Cerebellar cortex (tissue), 1 donor: ENCODE results near the gene NEK7.

Experiments
- DNase-seq: peaks from one replicate; pipeline ENCODE4 v3.0.0-alpha.2; 2015; ENCODE audit warnings: low spot score

NEK7 gene

DNA sequence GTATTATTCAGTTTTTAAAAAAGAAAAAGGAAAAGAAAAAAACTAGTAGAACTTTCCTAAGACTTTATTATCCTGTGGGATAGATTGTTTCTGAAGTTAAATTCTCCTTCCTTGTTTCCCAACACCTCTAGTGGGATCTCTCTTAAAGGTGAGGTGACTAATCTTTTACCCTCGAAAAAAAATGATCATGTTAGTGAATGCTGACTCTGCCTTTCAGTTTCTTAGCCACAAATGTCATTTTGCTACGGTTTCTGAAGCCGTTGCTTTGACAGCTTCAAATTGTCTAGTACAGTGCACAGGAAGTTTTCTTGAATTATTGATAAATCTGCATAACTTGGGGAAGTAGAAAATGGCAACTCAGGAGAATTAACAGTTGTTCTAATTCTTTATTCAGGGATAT is 13.0 kb upstream of the NEK7 start:
- no peak for DNase-seq

DNA sequence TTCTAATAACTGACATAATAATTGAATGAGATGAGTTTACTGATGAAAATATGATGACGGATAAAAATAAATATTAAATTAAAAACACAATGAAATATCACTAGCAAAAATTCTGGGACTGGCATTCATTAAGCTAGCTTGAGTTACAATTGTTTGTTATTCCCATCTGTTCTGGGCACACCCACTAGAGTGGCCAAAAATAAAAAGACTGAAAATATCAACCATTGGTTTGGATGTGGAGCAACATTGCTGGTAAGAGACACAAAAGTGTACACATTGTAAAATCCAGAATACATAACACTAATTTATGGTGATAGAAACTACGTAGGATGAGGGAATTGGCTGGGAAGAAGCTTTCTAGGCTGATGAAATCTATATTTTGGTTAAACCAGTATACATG is 9.6 kb upstream of the NEK7 start:
- no peak for DNase-seq

DNA sequence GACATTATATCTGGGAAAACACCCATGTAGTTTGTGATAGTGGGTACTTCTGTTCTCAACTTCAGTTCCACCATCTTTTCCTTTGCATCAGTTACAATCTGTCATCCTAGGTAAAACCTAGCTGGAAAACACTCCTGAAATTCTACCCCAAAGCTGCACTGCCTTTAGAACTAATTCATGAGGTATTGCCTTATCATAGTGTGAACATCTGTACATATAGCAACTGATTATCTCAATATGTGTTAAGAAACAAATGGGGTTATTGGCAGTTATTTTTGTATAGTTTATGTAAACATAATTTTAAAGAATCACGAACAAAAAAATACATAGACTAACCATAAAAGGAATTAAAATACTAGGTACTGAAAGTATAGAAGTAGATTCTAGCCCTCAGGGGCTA is 6.4 kb upstream of the NEK7 start:
- no peak for DNase-seq

DNA sequence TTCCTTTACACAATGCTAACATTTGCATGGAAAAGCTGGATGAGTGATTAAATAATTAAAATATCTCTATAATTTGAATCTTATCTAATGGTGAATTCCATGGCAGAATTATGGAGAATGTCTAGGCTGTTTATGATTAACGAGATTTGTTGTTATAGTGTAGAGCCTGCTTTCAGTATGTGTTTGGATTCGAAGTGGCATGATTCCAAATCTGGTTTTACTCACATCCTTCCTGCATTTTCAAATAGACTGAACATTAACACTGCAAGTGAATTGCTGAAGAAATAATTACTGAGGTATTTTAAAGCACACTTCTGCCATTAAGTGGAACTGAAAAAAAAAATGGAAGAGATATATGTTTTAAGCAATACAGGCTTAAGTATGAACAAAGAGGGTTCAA is 5.1 kb upstream of the NEK7 start:
- DNase-seq, result no peak

DNA sequence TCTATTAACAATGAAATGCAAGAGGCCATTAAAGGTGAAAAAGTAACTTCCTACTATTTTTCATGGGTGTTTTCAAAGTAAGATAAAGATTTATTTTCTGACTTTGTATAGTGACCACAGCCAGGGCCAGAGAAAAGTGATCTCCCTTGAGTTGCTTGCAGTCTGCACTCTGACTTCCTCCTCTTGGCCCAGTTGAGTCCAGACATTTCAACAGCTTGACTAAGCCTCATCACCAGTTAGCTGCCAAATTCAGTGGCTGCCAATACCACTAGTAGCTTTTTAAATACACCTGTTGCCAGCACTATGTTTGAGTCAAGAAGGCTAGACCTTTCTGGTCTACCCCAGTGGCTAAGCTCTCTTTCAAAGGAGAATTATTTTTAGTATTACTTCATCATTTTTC is 3.7 kb upstream of the NEK7 start:
- no peak for DNase-seq

DNA sequence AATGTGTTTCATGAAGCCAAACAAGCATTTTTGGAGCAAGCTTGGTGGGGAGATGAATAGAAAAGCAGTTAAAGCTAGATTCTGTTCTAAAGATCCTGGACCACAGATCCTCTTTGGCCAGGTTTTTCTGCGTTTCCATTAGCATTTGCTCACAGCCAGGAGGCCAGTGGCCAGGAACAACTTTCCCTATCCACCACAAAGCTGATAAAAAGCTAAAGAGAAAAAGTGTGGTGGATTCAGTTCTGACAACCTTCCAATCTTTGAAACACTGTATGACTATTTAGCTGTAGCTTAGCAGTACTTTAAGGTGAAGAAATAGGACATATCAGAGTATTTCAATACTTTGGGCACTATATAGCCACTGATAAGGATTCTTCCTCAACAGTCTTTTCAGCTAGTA is 3.0 kb upstream of the NEK7 start:
- DNase-seq, result no peak

DNA sequence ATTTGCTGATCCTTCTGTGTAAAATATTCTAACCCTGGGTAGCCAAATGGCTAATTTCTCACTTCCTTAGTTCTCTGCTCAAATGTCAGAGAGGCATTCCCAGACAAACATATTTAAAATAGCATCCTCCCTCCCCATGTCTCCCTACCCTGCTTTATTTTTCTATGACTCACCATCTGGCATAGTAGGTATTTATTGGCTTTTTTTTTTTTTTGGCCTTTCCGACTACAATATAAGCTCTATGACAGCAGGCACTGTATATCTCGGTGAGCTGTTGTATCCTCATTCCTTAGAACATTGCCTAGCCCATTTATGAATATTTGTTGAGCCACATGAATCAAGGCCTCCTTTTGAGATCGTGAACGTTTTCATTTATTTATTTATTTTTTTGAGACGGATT is 1.5 kb upstream of the NEK7 start:
- DNase-seq, result no peak

DNA sequence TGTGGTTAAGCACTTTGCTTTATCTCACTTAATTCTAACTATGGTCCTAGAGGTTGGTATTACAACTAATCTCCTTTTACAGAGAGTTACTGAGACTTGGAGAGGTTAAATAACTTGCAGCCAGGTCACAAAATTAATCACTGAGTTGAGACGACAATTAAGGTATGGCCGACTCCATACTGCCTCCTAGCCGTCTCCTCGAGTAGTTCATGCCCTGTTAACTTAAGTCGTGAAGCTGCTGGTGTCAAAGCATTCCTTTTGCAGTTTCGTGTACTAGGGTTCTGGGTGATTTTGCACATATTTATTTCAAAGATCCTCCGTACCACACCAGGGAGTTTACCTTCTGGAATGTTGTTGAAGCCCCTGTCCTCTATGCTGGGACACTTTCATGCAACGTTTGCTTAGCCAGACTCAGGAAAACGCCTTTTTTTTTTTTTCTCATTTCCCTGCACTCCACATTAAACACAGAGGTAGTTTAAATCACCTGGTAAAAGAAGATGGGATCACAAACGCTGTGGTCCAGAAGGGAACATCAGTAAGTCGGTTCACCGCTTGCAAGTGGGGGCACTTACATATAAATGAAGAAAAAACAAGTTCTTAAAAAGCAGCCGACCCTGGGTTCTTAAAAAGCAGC is 570 bp upstream of the NEK7 start:
- DNase-seq, result peak; percentile 45

DNA sequence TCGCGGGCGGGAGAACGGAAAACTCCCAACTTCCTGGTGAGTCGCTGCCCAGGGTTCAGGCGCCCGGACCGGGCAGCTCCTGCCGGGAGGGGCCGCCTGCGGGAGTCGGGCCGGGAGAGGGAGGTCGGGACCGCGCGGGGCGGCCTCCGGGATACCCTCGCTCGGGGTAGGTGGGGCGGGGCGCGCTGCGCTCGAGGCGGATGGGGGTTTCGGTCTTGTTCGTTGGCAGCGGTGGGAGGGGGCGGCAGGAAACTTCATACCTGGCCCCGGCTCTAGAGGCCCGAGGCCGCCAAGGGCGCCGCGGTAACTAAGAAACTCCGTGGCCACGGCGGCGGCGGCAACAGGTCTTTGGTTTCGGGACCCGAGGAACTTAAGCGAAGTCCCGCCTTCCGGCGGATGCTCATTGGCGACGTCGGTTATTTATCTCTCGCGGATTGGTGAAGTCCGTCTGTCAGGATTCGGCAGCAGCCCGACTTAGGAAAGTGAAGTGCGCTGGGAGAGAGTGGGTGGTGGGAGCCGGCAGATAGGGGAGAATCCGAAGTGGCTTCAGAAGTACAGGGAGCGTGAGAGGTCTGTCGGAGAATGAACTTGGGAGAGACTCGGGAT is 546 bp downstream of the NEK7 start:
- DNase-seq, result peak; percentile 89

DNA sequence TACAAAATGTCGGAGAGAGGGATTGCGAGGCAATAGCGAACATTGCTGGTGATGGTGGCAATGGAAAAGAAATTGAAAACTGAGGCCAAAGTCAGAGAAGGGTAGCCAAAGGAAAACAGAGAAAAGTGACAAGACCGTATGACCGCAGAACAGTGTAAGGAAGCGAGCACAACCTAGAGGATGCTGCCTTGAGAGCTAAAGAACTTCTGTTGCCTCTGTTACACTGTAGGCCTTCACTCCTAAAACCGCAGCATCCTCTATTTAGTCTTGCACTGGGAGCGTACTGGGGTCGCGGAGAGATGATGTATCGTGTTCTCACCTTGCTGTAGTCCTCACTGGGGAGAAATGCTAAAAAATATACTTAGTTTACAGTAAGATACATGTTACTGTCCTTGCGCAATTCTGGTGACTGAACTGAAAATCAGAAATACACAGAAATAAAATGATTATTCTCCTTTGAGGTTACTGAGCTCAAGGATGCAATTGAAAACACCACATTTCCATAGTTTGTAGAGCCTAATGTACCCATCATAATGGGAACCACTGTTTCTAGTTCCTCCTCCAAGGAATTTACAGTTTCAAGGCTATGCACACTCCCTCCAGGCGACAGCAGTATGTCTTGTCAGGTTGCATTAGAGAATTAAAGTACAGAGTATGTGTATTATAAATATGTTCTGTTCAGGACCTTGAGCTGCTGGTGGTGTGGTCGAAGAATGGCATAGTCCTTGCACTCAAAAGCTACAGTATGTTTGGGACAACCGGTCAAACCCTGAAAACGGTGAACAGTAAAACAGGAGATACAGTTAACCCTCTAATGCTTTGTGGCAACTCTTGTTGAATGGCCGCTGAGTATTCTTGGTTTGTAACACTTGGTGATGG is 1.3 kb downstream of the NEK7 start:
- DNase-seq, result peak; percentile 40

DNA sequence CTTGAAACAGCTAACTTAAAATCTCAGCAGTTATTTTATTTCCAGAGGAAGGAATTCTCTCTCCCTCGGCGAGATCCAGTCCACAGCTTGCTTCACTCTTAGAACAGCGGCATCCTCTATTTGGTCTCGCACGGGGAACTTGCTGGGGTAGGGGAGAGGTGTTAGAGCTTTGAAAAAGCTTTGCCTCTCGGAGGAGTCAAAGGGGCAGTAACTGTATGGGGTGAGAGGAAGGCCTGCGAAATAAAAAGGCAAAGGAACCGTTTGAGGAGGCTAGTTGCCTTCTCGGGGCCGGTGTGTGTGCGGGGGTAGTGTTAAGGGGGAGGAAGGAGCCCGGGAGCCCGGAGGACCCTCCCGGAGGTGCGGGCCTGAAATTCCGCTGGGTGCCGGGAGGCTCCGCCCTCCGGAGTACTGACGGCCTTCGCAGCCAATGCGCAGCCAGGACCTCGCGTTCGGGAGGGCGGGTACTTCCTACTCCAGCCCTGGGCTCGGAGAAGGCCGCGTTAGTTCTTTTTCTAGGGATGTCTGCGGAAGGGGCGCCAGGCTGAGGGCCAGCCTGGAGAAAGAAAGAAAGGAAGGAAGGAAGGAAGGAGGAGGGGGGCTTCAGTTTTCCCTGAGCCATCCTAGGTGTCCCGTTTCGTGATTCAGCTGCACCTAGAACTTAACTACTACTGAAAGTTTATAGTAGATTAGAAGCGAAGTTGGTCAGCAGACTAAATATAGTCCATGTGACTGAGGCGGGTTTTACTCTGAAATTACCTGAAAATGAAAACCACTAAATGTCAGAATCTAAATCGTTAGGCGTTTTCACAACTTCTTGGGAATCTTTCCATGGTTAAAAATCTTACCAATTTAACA is 2.2 kb downstream of the NEK7 start:
- DNase-seq, result peak; percentile 84

DNA sequence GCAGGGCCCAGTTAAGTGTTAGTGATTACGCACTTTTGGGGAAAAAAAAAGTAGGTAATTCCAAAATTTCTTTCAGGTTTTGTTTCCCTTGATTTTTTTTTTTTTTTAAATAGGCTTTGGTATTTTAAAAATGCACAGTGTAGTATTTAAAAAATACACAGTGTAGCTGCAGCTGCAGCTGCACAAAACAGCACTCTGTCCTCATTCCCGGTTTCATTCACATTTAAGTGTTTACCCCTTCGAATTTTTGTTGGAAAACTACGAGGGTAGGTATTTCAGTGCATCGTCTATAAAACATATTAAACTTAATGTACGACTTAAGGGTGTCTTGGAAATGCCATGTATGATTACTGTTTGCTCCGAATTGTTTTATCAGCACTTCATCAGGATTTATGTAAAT is 3.4 kb downstream of the NEK7 start:
- DNase-seq, result no peak

DNA sequence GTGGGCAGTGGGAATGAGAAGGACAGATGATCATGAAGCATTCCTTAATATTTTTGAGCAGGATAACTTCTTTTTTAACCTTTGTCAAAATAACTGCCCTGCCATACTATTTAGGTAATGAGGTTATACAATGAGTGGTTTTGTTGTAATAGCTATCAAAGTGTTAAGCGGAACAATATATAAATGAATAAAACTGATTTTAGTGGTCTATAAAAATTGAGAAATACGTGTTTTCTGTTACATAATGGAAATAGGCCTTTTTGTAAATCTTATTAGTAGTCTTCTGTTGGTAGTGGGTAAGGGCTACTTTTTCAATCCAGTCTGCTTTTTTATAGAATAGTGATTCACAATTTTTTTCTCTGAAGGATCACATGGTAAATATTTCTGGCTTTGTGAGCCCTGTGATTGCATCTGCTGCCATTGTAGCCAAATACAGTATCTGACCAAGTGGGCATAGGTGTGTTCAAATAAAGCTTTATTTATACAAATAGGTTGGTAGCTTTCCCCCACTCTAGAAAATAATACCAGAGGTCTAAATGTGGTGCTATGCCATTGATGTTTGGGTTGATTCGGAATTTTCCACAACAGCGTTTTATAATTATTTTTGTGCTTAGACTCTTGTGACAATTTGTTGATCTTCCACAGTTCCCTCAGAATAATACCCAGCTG is 4.3 kb downstream of the NEK7 start:
- DNase-seq, result no peak

DNA sequence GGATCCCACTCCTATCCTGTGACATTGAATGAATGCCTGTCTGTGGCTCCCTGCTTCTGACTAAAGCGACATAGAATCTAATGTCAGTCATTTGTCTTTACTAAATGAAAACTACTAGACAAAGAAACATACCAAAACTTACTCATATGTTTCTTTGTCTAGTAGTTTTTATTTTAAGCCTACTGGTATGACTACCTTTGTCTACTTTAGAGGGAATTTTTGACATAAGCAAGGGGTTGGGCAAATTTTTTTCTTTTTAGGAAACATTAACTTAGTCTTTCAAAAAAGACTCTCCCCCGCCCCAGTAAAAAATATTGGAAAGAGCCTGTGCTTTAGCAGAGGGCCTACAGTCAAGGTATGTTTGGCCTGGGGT is 4.9 kb downstream of the NEK7 start:
- DNase-seq, result no peak

DNA sequence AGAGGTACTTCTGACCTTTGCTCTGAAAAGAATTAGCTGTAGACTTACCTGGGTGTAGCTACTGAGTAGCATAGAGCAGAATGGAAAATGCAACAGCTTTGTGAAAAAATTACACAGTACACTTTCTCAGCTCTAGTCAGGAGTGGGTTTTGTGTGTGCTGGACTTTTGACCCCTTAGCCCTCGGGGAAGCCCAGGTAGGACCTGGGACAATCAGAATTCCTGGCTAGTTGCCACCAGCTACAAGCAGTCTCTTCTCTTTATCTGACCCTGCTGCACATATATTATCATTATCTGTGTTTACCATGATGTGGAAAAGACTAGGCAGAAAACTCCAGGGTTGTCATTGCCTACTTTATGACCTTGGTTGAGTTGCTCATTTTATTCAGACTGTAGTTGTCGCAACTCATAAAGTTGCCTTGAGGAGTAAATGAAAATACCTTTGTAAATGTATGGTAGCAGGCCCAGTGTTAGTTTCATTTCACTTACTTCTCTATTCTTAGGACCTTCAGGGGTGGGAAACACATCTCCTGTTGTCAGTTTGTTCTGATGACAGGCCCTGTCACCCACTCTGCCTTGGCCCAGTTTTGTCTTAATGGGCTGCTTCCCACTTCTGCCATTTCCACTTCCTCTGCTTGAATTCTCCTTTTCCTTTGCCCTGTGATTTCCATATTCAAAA is 5.4 kb downstream of the NEK7 start:
- DNase-seq, result no peak

DNA sequence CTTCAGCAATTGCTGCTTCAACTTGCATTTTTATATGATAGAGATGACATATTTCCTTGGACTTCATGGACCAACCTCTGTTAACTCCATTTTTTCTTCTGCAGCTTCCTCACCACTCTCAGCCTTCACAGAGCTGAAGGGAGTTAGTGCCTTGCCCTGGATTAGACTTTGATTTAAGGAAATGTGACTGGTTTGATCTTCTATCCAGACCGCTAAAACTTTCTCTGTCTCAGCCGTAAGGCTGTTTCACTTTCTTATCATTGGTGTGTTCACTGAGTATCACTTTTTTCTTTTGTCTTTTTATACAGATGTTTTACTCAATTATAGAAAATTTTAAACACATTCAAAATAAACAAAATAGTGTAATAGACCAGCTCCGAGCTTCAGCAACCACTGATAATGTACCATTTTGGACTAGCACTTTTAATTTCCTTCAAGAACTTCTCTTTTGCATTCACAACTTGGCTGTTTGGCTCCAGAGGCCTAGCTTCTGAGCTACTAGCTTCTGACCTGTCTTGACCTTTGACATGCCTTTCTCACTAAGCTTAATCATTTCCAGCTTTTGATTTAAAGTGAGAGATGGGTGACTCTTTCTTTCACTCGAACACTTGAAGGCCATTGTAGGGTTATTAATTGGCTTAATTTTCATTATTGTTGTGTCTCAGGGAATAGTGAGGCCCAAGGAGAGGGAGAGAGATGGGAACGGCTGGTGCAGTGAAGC is 9.3 kb downstream of the NEK7 start:
- DNase-seq, result no peak

DNA sequence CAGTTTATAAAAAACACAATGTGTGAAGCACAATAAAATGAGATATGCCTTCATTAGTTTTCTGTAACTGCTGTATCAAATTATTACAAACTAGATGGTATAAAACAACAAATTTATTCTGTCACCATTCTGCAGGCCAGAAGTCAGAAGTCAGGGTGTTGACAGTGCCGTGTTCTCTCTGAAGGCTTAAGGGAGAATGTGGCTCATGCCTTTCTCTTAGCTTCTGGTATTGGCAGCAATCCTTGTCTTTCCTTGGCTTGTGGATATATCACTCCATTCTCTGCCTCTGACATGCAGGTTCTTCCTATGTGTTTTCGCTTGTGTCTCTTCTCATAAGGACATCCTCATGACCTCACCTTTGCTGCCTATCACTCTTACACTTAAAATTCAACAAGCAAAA is 10.1 kb downstream of the NEK7 start:
- no peak for DNase-seq

DNA sequence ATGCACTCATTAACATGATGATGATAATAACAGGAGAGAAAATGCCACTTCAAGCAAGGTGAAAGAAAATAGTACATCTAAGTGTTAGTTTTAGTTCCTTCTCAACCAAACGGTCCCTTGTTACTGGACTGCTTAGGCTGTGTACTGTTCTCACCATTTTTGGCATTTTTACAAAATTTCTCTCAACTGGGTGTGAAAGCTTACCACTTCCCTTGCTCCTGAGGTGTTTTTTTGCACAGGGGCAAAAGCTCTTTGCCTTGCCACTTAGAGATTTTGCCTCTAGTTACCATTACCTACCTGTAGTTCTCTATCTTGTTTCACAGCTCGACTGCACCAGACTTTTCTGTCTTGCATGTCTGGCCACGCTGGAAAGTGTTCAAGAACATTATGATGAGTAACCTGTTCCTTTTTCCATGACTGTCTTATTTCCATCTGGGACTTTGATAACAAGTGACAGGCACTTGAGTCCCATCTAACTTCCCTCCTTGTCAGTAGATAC is 10.7 kb downstream of the NEK7 start:
- no peak for DNase-seq

DNA sequence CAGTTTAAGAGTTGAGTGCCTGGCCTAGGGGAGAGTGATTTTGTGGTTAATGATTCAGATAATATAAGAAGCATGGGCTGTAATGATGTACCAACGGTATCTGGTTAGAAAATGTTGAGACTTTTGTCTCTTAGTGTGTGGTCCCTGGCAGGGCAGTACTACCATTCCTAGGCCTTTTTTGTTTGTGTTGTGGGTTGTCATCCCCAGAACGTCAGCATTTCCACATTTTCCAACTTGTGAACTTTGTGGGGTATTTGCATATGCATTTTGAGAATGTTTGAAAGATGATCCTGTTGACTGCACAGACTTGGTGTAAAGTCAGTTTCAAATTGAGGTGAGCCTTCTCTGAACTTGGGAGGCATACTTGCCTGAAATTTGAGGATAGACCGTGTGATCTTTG is 11.4 kb downstream of the NEK7 start:
- no peak for DNase-seq

DNA sequence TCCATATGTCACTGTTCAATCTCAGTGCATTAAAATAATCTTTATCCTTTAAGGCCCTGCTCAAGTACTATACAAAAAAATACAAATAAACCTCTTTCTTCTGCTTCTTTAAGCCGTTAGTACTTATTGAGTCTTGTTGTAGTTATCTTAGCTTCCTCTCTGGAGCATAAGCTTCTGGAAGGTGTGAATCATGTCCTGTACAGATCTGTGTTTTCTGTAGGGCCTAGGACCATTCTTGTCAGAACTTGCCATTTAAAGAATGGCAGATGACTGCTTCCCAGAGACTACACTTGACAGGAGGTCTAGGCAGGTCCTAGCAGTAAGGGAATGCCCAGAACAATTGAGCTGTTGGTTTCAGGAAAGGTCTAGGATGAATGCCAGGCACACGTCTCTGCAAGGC is 12.9 kb downstream of the NEK7 start:
- DNase-seq, result no peak
